SJSA1 (cell line): ENCODE results near the gene KCNQ1OT1. TPM values are rescaled to one million over a fixed set of nuclear protein-coding genes. Genes with fewer than 3 reads are reported as not detected.

ENCODE experiments used
- DNase-seq, 2 experiments: peaks; one replicate each; pipeline ENCODE4 v3.0.0-alpha.2; 2015 to 2020; ENCODE audit warnings: low spot score in 2 of 2, low read depth in 1 of 2
- H3K27ac ChIP-seq: fragments of 250-450 bp; sonication (Bioruptor Pico); 2 replicates; pipeline ENCODE4 v1.5.1; 2020; ENCODE audit warnings: mild to moderate bottlenecking, moderate library complexity
- H3K27me3 ChIP-seq: fragments of 250-450 bp; sonication (Bioruptor Pico); replicated peaks from 2 replicates; pipeline ENCODE4 v1.5.1; 2020; ENCODE audit warnings: mild to moderate bottlenecking, moderate library complexity
- H3K36me3 ChIP-seq: fragments of 250-450 bp; sonication (Bioruptor Pico); 2 replicates; pipeline ENCODE4 v1.5.1; 2020; ENCODE audit warnings: mild to moderate bottlenecking
- H3K4me1 ChIP-seq: fragments of 250-450 bp; sonication (Bioruptor Pico); replicated peaks from 2 replicates; pipeline ENCODE4 v1.6.1; 2021; ENCODE audit warnings: mild to moderate bottlenecking
- H3K4me3 ChIP-seq: fragments of 250-450 bp; sonication (Bioruptor Pico); 2 replicates; pipeline ENCODE4 v1.5.1; 2020; ENCODE audit warnings: mild to moderate bottlenecking
- H3K9me3 ChIP-seq: fragments of 250-450 bp; sonication (Bioruptor Pico); replicated peaks from 2 replicates; pipeline ENCODE4 v1.5.1; 2020; ENCODE audit warnings: mild to moderate bottlenecking
- total RNA-seq: library from RNA; depleted of rRNA; stranded (reverse); fragments of >200 nt; shearing (Covaris generic); gene quantifications from 2 replicates; pipeline ENCODE4 v1.2.3, GENCODE V29; 2014

The KCNQ1OT1 gene
- total RNA-seq, 1 experiment from 2014 or later, result 2.1 TPM

GRCh38 chr11:2593393-2593950, 106.3 kb downstream of the KCNQ1OT1 start:
- Histone ChIP-seq H3K27ac (no peak overlapping the region), H3K27me3 (peaks cover 8% of the 10 kb centered on the region), H3K9me3 (0 out of 2 replicates have a peak, but pooled peaks cover 2% of the 10 kb centered on the region), H3K4me3 (no peak overlapping the region), H3K36me3 (no peaks in the 10 kb centered on the region), H3K4me1 (no peaks in the 10 kb centered on the region)
- DNase-seq, result no peak

- Histone ChIP-seq H3K27me3 (peaks cover 8% of the 10 kb centered on the region), H3K36me3 (no peaks in the 10 kb centered on the region), H3K4me1 (no peaks in the 10 kb centered on the region), H3K27ac (no peak overlapping the region), H3K4me3 (no peak overlapping the region), H3K9me3 (0 out of 2 replicates have a peak, but pooled peaks cover 2% of the 10 kb centered on the region)
- no peak for DNase-seq
These were observed 107.0 kb downstream of the KCNQ1OT1 start for GRCh38 chr11:2592559-2593392.

GRCh38 chr11:2591805-2592204, 108.0 kb downstream of the KCNQ1OT1 start:
- H3K9me3 ChIP-seq, result 0 out of 2 replicates have a peak, but pooled peaks cover 2% of the 10 kb centered on the region
- DNase-seq, result no peak
- H3K27ac ChIP-seq, result no peak overlapping the region
- H3K4me3 ChIP-seq, result no peak overlapping the region
- no peaks in the 10 kb centered on the region for H3K4me1 ChIP-seq
- H3K27me3 ChIP-seq, result peaks cover 8% of the 10 kb centered on the region
- no peaks in the 10 kb centered on the region for H3K36me3 ChIP-seq

GRCh38 chr11:2590965-2591754, 108.6 kb downstream of the KCNQ1OT1 start:
- Histone ChIP-seq H3K4me3 (no peak overlapping the region), H3K27ac (no peak overlapping the region), H3K4me1 (no peaks in the 10 kb centered on the region), H3K36me3 (no peaks in the 10 kb centered on the region), H3K27me3 (peaks cover 8% of the 10 kb centered on the region), H3K9me3 (0 out of 2 replicates have a peak, but pooled peaks cover 2% of the 10 kb centered on the region)
- DNase-seq, result no peak

- Histone ChIP-seq H3K9me3 (0 out of 2 replicates have a peak, but pooled peaks cover 2% of the 10 kb centered on the region), H3K27me3 (peaks cover 8% of the 10 kb centered on the region), H3K4me3 (no peak overlapping the region), H3K4me1 (no peaks in the 10 kb centered on the region), H3K27ac (no peak overlapping the region), H3K36me3 (no peaks in the 10 kb centered on the region)
- DNase-seq, result no peak
These were observed 109.4 kb downstream of the KCNQ1OT1 start for GRCh38 chr11:2590131-2590964.

GRCh38 chr11:2589538-2589934, 110.3 kb downstream of the KCNQ1OT1 start:
- no peak overlapping the region for H3K27ac ChIP-seq
- H3K9me3 ChIP-seq, result 0 out of 2 replicates have a peak, but pooled peaks cover 2% of the 10 kb centered on the region
- H3K36me3 ChIP-seq, result no peaks in the 10 kb centered on the region
- no peak overlapping the region for H3K4me3 ChIP-seq
- no peaks in the 10 kb centered on the region for H3K4me1 ChIP-seq
- no peak for DNase-seq
- H3K27me3 ChIP-seq, result 0 out of 2 replicates have a peak, but pooled peaks cover 4% of the 10 kb centered on the region

GRCh38 chr11:2588809-2589537, 110.8 kb downstream of the KCNQ1OT1 start:
- Histone ChIP-seq H3K4me3 (no peak overlapping the region), H3K9me3 (0 out of 2 replicates have a peak, but pooled peaks cover 2% of the 10 kb centered on the region), H3K4me1 (no peaks in the 10 kb centered on the region), H3K27ac (no peak overlapping the region), H3K27me3 (0 out of 2 replicates have a peak, but pooled peaks cover 4% of the 10 kb centered on the region), H3K36me3 (no peaks in the 10 kb centered on the region)
- DNase-seq, result no peak

GRCh38 chr11:2587976-2588748, 111.6 kb downstream of the KCNQ1OT1 start:
- DNase-seq, result no peak
- Histone ChIP-seq H3K4me1 (peaks cover 5% of the 10 kb centered on the region), H3K4me3 (no peak overlapping the region), H3K27me3 (0 out of 2 replicates have a peak, but pooled peaks cover 4% of the 10 kb centered on the region), H3K27ac (no peak overlapping the region), H3K9me3 (0 out of 2 replicates have a peak, but pooled peaks cover 2% of the 10 kb centered on the region), H3K36me3 (no peaks in the 10 kb centered on the region)

GRCh38 chr11:2587132-2587930, 112.5 kb downstream of the KCNQ1OT1 start:
- H3K36me3 ChIP-seq, result no peaks in the 10 kb centered on the region
- H3K4me3 ChIP-seq, result no peak overlapping the region
- DNase-seq, result peak in 1 of 2 experiments; percentile 56
- H3K27me3 ChIP-seq, result 0 out of 2 replicates have a peak, but pooled peaks cover 4% of the 10 kb centered on the region
- H3K4me1 ChIP-seq, result peaks cover 13% of the 10 kb centered on the region
- 0 out of 2 replicates have a peak, but pooled peaks cover 2% of the 10 kb centered on the region for H3K9me3 ChIP-seq
- H3K27ac ChIP-seq, result no peak overlapping the region

- Histone ChIP-seq H3K36me3 (no peaks in the 10 kb centered on the region), H3K4me3 (no peak overlapping the region), H3K27me3 (0 out of 2 replicates have a peak, but pooled peaks cover 4% of the 10 kb centered on the region), H3K4me1 (peaks cover 19% of the 10 kb centered on the region), H3K27ac (no peak overlapping the region), H3K9me3 (0 out of 2 replicates have a peak, but pooled peaks cover 2% of the 10 kb centered on the region)
- peak in 1 of 2 experiments; percentile 42 for DNase-seq
These were observed 113.0 kb downstream of the KCNQ1OT1 start for GRCh38 chr11:2586793-2587131.

- peaks cover 24% of the 10 kb centered on the region for H3K4me1 ChIP-seq
- peak in 1 of 2 experiments; percentile 40 for DNase-seq
- 0 out of 2 replicates have a peak, but pooled peaks cover 3% of the 10 kb centered on the region for H3K27me3 ChIP-seq
- H3K27ac ChIP-seq, result no peak overlapping the region
- H3K4me3 ChIP-seq, result no peak overlapping the region
- no peaks in the 10 kb centered on the region for H3K36me3 ChIP-seq
- 0 out of 2 replicates have a peak, but pooled peaks cover 2% of the 10 kb centered on the region for H3K9me3 ChIP-seq
These were observed 113.6 kb downstream of the KCNQ1OT1 start for GRCh38 chr11:2586087-2586792.
